ENCODE measurements around the gene SLC25A19.

SLC25A19 gene

GRCh38 chr17:75289115-75289831 is at the start of gene SLC25A19:
SLC25A19 (minus strand) TSS chr17:75289433; CDS start chr17:75286764, 2,669 bp downstream.
- peak; percentile 99 for DNase-seq

- DNase-seq, result no peak
Observed at GRCh38 chr17:75338335-75338734, 49.1 kb upstream of the SLC25A19 start.

- DNase-seq, result no peak
Observed at GRCh38 chr17:75335315-75335714, 46.1 kb upstream of the SLC25A19 start.

GRCh38 chr17:75334723-75335122 is 45.5 kb upstream of the SLC25A19 start:
- DNase-seq, result no peak

- DNase-seq, result no peak
Observed at GRCh38 chr17:75331671-75332070, 42.4 kb upstream of the SLC25A19 start.

GRCh38 chr17:75327757-75328156 is 38.5 kb upstream of the SLC25A19 start:
- DNase-seq, result no peak

GRCh38 chr17:75326226-75326848 is 37.1 kb upstream of the SLC25A19 start:
- no peak for DNase-seq

GRCh38 chr17:75325827-75326225 is 36.6 kb upstream of the SLC25A19 start:
- DNase-seq, result no peak

GRCh38 chr17:75325348-75325747 is 36.1 kb upstream of the SLC25A19 start:
- no peak for DNase-seq

GRCh38 chr17:75321506-75321905 is 32.3 kb upstream of the SLC25A19 start:
- DNase-seq, result no peak

- no peak for DNase-seq
Observed at GRCh38 chr17:75319904-75320691, 30.9 kb upstream of the SLC25A19 start.

GRCh38 chr17:75318615-75319222 is 29.5 kb upstream of the SLC25A19 start:
- no peak for DNase-seq

GRCh38 chr17:75318211-75318610 is 29.0 kb upstream of the SLC25A19 start:
- DNase-seq, result no peak

GRCh38 chr17:75317671-75318070 is 28.4 kb upstream of the SLC25A19 start:
- no peak for DNase-seq

GRCh38 chr17:75316253-75316652 is 27.0 kb upstream of the SLC25A19 start:
- no peak for DNase-seq

- DNase-seq, result no peak
Observed at GRCh38 chr17:75315541-75316243, 26.5 kb upstream of the SLC25A19 start.

- DNase-seq, result no peak
Observed at GRCh38 chr17:75313941-75314551, 24.8 kb upstream of the SLC25A19 start.

GRCh38 chr17:75308732-75309629 is 19.7 kb upstream of the SLC25A19 start:
- no peak for DNase-seq

GRCh38 chr17:75307957-75308731 is 18.9 kb upstream of the SLC25A19 start:
- no peak for DNase-seq

- no peak for DNase-seq
Observed at GRCh38 chr17:75301502-75302206, 12.4 kb upstream of the SLC25A19 start.

Data from right hindlimb (tissue), 1 donor.